GM12878 (cell line): ENCODE results near the gene GBA3. TPM values are rescaled to one million over a fixed set of nuclear protein-coding genes. Genes with fewer than 3 reads are reported as not detected.

Experiments used
- ATAC-seq: fragments of 200-7000 bp; cut with Tn5 transposase; 3 replicates; pipeline ENCODE4 v1.9.1; 2020; ENCODE audit warnings: mild to moderate bottlenecking, moderate library complexity
- BruUV-seq: library from RNA; stranded (reverse); fragments of 400-500 nt; replicated peaks from 2 replicates; lab custom pipeline; 2021; lab: Mats Ljungman, UMichigan
- CTCF ChIA-PET: fragments of 300-600 bp; sonication (Branson Sonifier 250); formaldehyde crosslinking; extraction: SDS; loops from one replicate; lab custom pipeline; 2021; ENCODE audit warnings: inconsistent platforms; lab: Yijun Ruan, JAX
- POLR2A ChIA-PET: fragments of 350-600 bp; formaldehyde crosslinking; extraction: SDS; loops from one replicate; lab custom pipeline; 2021; ENCODE audit warnings: inconsistent platforms; lab: Charles Lee
- RAD21 ChIA-PET: fragments of 300-600 bp; sonication (Branson Sonifier 250); formaldehyde crosslinking; loops from one replicate; lab custom pipeline; 2023; ENCODE audit warnings: antibody characterized with exemption; ENCODE audit not compliant: unreplicated experiment; lab: Charles Lee
- SMC1A ChIA-PET: fragments of 300-600 bp; sonication (Branson Sonifier 250); formaldehyde crosslinking; loops from one replicate; lab custom pipeline; 2023; ENCODE audit not compliant: unreplicated experiment, uncharacterized antibody; lab: Charles Lee
- DNase-seq: peaks from one replicate; pipeline ENCODE4 v3.0.0-alpha.2; 2011; ENCODE audit warnings: low read depth, low spot score
- FAIRE-seq: peaks from 3 replicates; lab custom pipeline; 2011; peaks lifted over from hg19 to GRCh38; lab: Jason Lieb, UNC
- H2AFZ ChIP-seq: 2 replicates; pipeline ENCODE4 v1.6.0; 2011; ENCODE audit warnings: low read depth, low read length, control low read depth; ENCODE audit not compliant: control insufficient read depth
- H3K27ac ChIP-seq: 2 replicates; pipeline ENCODE4 v1.5.1; 2011; ENCODE audit warnings: control low read depth; ENCODE audit not compliant: control insufficient read depth, insufficient read depth
- H3K27me3 ChIP-seq, 2 experiments: replicated peaks in 1 of 2; 2 replicates each; pipeline versions ENCODE4 v1.6.0 to v1.6.1; 2011; ENCODE audit warnings: low read length in 1 of 2; ENCODE audit not compliant: control insufficient read depth in 2 of 2, insufficient read depth in 2 of 2
- H3K36me3 ChIP-seq, 2 experiments: 2 replicates each; pipeline ENCODE4 v1.5.1; 2011; ENCODE audit warnings: low read length in 1 of 2; ENCODE audit not compliant: control insufficient read depth in 2 of 2, insufficient read depth in 2 of 2
- H3K4me1 ChIP-seq: 2 replicates; pipeline ENCODE4 v1.6.1; 2011; ENCODE audit warnings: mild to moderate bottlenecking, low read length, moderate library complexity, mixed read lengths; ENCODE audit not compliant: control insufficient read depth, insufficient read depth
- H3K4me2 ChIP-seq: 2 replicates; pipeline ENCODE4 v1.6.0; 2011; ENCODE audit warnings: control low read depth; ENCODE audit not compliant: control insufficient read depth, insufficient read depth
- H3K4me3 ChIP-seq: fragments of 200-600 bp; sonication (generic); 2 replicates; pipeline ENCODE4 v1.5.1; 2016
- H3K79me2 ChIP-seq: 2 replicates; pipeline ENCODE4 v1.6.0; 2011; ENCODE audit warnings: low read length; ENCODE audit not compliant: control insufficient read depth, insufficient read depth
- H3K9ac ChIP-seq: 2 replicates; pipeline ENCODE4 v1.8.0; 2011; ENCODE audit warnings: low read length, control low read depth, mixed read lengths; ENCODE audit not compliant: control insufficient read depth, insufficient read depth
- H3K9me3 ChIP-seq: replicated peaks from 3 replicates; pipeline ENCODE4 v1.5.1; 2011; ENCODE audit warnings: mild to moderate bottlenecking, low read length; ENCODE audit not compliant: control insufficient read depth, insufficient read depth
- H4K20me1 ChIP-seq: 2 replicates; pipeline ENCODE4 v1.6.0; 2011; ENCODE audit not compliant: control insufficient read depth, insufficient read depth
- CREB1 ChIP-seq: IDR thresholded peaks from 2 replicates; pipeline ENCODE4 v1.6.1; 2012; ENCODE audit warnings: low read depth, mild to moderate bottlenecking, inconsistent platforms
- EP300 ChIP-seq, 2 experiments: fragments of 150-350 bp in 1 of 2; IDR thresholded peaks; 2 replicates each; pipeline ENCODE4 v1.6.1; 2011 to 2012; ENCODE audit warnings: low read depth in 2 of 2, low read length in 2 of 2, borderline replicate concordance in 1 of 2, improper control_type of control experiment in 1 of 2, inconsistent platforms in 1 of 2; ENCODE audit not compliant: control insufficient read depth in 1 of 2
- ESRRA ChIP-seq: IDR thresholded peaks from 2 replicates; pipeline ENCODE4 v1.6.1; 2012; ENCODE audit warnings: mild to moderate bottlenecking, low read length, improper control_type of control experiment
- ETV6 ChIP-seq, 2 experiments: fragments of 450-650 bp in 1 of 2; IDR thresholded peaks in 1 of 2; conservative IDR thresholded peaks in 1 of 2; 2 replicates each; pipeline ENCODE4 v1.6.1; 2014; ENCODE audit warnings: antibody characterized with exemption in 1 of 2, borderline replicate concordance in 1 of 2, low read depth in 1 of 2, mild to moderate bottlenecking in 1 of 2, moderate library complexity in 1 of 2
- FOXM1 ChIP-seq: IDR thresholded peaks from 2 replicates; pipeline ENCODE4 v1.6.1; 2012; ENCODE audit warnings: low read depth, mild to moderate bottlenecking, inconsistent platforms, low read length, moderate library complexity
- IKZF1 ChIP-seq: fragments of 450-650 bp; conservative IDR thresholded peaks from 2 replicates; pipeline ENCODE4 v1.6.1; 2017; ENCODE audit warnings: antibody characterized with exemption, mild to moderate bottlenecking
- MTA2 ChIP-seq: fragments of 450-650 bp; IDR thresholded peaks from 2 replicates; pipeline ENCODE4 v1.6.1; 2016; ENCODE audit warnings: low read depth, mild to moderate bottlenecking, moderate library complexity
- MXI1 ChIP-seq: fragments of 150-350 bp; IDR thresholded peaks from 2 replicates; pipeline ENCODE4 v1.6.1; 2011; ENCODE audit warnings: low read depth, mild to moderate bottlenecking, inconsistent platforms, low read length, improper control_type of control experiment
- PAX5 ChIP-seq: IDR thresholded peaks from 2 replicates; pipeline ENCODE4 v1.6.1; 2011; ENCODE audit warnings: low read depth, low read length, borderline replicate concordance
- RFX5 ChIP-seq: IDR thresholded peaks from 2 replicates; pipeline ENCODE4 v1.6.1; 2011; ENCODE audit warnings: low read depth, low read length, improper control_type of control experiment
- SMC3 ChIP-seq: IDR thresholded peaks from 2 replicates; pipeline ENCODE4 v1.6.1; 2011; ENCODE audit warnings: low read length, improper control_type of control experiment, borderline replicate concordance
- SPI1 ChIP-seq: IDR thresholded peaks from 2 replicates; pipeline ENCODE4 v1.6.1; 2011; ENCODE audit warnings: low read depth, mild to moderate bottlenecking, low read length, moderate library complexity, borderline replicate concordance; ENCODE audit not compliant: insufficient read depth
- SREBF2 ChIP-seq: IDR thresholded peaks from 2 replicates; pipeline ENCODE4 v1.6.1; 2012; ENCODE audit warnings: mild to moderate bottlenecking, low read length
- SUZ12 ChIP-seq: fragments of 200-600 bp; sonication (generic); IDR thresholded peaks from one replicate; pipeline ENCODE4 v1.6.1; 2018; ENCODE audit warnings: antibody characterized with exemption, mild to moderate bottlenecking; ENCODE audit not compliant: unreplicated experiment
- YBX1 ChIP-seq: fragments of 450-650 bp; IDR thresholded peaks from 2 replicates; pipeline ENCODE4 v1.6.1; 2016; ENCODE audit warnings: antibody characterized with exemption
- ZBED1 ChIP-seq: IDR thresholded peaks from 2 replicates; pipeline ENCODE4 v1.6.1; 2016; ENCODE audit warnings: borderline replicate concordance
- ZNF207 ChIP-seq: fragments of 450-650 bp; IDR thresholded peaks from 2 replicates; pipeline ENCODE4 v1.6.1; 2014; ENCODE audit warnings: antibody characterized with exemption, mild to moderate bottlenecking, borderline replicate concordance
- WGBS: methylation state at CpG from one replicate; pipeline ENCODE4 v1.1.6; 2016; ENCODE audit warnings: low lambda C conversion rate; ENCODE audit not compliant: insufficient replicate concordance, insufficient coverage; ENCODE audit errors: missing lambda C conversion rate; 5-methylcytosine and 5-hydroxymethylcytosine counted together
- in situ Hi-C: fragments of 300-500 bp; cut with MboI; formaldehyde crosslinking; loops from 9 replicates; pipeline ENCODE4 v1.14.3; 2018; ENCODE audit warnings: mixed read lengths
- intact Hi-C: fragments of 100-400 bp; cut with micrococcal nuclease; formaldehyde crosslinking; loops from one replicate; pipeline ENCODE4 v1.14.2; 2022; ENCODE audit not compliant: unreplicated experiment
- polyA plus RNA-seq, 11 experiments: library from polyadenylated mRNA; depleted of rRNA in 4 of 11; unstranded in 6 of 11; stranded (reverse) in 5 of 11; fragments of >200 nt; fragmentation: Nextera tagmentation in 4 of 11; fragmentation: Illumina TruSeq in 1 of 11; extraction: Ambion mirVana in 4 of 11; extraction: Trizol in 1 of 11; gene quantifications; 1 replicate in 1 of 11; 2 replicates in 10 of 11; pipeline versions ENCODE4 v1.2.1 to v1.2.3, GENCODE V29; 2011 to 2016; ENCODE audit warnings: inconsistent platforms in 2 of 11, missing spikeins in 2 of 11, low read depth in 1 of 11
- total RNA-seq, 4 experiments: library from RNA; depleted of rRNA in 3 of 4; stranded (reverse); fragments of >200 nt in 3 of 4; fragmentation: Illumina TruSeq in 1 of 4; extraction: Trizol in 1 of 4; gene quantifications; 2 replicates each; pipeline versions ENCODE4 v1.2.1 to v1.2.3, GENCODE V29; 2013 to 2021
- TF ChIP-seq, protein P1 (sequence below): fragments of 450-650 bp; IDR thresholded peaks from 2 replicates; pipeline ENCODE4 v1.6.1; 2018; ENCODE audit warnings: mild to moderate bottlenecking, low read depth, moderate library complexity; ENCODE audit not compliant: partially characterized antibody
- TF ChIP-seq, protein P2 (sequence below): fragments of 450-650 bp; IDR thresholded peaks from 2 replicates; pipeline ENCODE4 v1.6.1; 2014; ENCODE audit warnings: mild to moderate bottlenecking
- TF ChIP-seq, protein P3 (sequence below): fragments of 450-650 bp; IDR thresholded peaks from 2 replicates; pipeline ENCODE4 v1.6.1; 2017; ENCODE audit warnings: low read depth, mild to moderate bottlenecking, moderate library complexity

Gene GBA3
- total and polyA plus RNA-seq, 10 of the 15 experiments (the other 5 are each of a cell fraction or from before 2014, with no cell fraction given): 0.10 to 7.2 (median 0.27) TPM

DNA sequence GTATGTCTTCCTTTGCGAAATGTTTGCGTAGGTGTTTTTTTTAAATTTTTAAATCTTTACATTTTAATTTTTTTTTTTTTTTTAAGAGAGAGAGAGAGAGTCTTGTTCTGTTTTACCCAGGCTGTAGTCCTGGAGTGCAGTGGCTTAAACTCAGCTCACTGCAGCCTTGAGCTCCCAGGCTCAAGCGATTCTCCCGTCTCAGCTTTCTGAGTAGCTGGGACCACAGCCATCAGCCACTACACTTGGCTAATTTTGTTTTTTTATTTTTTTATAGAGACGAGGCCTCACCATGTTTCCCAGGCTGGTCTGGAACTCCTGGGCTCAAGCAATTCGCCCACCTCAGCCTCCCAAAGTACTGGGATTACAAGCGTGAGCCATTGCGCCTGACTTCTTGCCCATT lies 43.7 kb upstream of the GBA3 start:
- Histone ChIP-seq H3K4me1 (no peaks in the 10 kb centered on the region), H3K4me3 (no peak overlapping the region), H3K27ac (no peak overlapping the region), H4K20me1 (no peaks in the 10 kb centered on the region), H3K36me3 (no peaks in the 10 kb centered on the region), H3K9me3 (no peaks in the 10 kb centered on the region), H3K4me2 (no peak overlapping the region), H3K27me3 (no peaks in the 10 kb centered on the region), H2AFZ (no peak overlapping the region), H3K9ac (no peak overlapping the region), H3K79me2 (no peaks in the 10 kb centered on the region)
- 68% methylated on average over 8 of the region's 8 CpGs for WGBS
- RAD21 ChIA-PET: no interaction called here
- intact Hi-C loops: no loop called here
- no TSS peak for BruUV-seq
- in situ Hi-C loops: no loop called here
- DNase-seq (no peak), ATAC-seq (no peak), FAIRE-seq (no peak)
- SMC1A ChIA-PET: no interaction called here
- TF ChIP-seq YBX1 (no peak), SPI1 (no peak), CREB1 (no peak), SUZ12 (no peak), EP300 (IDR thresholded peaks at IDR 0.05; ENCODE audit: borderline replicate concordance in 1 of 2, control insufficient read depth in 1 of 2, low read depth in 2 of 2, low read length in 2 of 2) (no peak), MTA2 (no peak), ZBED1 (no peak), ETV6 (conservative IDR thresholded peaks at IDR 0.05 in 1 of 2, IDR thresholded peaks at IDR 0.05 in 1 of 2; ENCODE audit: borderline replicate concordance in 1 of 2, low read depth in 1 of 2) (no peak), MXI1 (no peak), PAX5 (no peak), SMC3 (no peak), RFX5 (no peak), IKZF1 (no peak), FOXM1 (no peak), ESRRA (no peak), ZNF207 (no peak), SREBF2 (no peak)
- TF ChIP-seq, protein P1, sequence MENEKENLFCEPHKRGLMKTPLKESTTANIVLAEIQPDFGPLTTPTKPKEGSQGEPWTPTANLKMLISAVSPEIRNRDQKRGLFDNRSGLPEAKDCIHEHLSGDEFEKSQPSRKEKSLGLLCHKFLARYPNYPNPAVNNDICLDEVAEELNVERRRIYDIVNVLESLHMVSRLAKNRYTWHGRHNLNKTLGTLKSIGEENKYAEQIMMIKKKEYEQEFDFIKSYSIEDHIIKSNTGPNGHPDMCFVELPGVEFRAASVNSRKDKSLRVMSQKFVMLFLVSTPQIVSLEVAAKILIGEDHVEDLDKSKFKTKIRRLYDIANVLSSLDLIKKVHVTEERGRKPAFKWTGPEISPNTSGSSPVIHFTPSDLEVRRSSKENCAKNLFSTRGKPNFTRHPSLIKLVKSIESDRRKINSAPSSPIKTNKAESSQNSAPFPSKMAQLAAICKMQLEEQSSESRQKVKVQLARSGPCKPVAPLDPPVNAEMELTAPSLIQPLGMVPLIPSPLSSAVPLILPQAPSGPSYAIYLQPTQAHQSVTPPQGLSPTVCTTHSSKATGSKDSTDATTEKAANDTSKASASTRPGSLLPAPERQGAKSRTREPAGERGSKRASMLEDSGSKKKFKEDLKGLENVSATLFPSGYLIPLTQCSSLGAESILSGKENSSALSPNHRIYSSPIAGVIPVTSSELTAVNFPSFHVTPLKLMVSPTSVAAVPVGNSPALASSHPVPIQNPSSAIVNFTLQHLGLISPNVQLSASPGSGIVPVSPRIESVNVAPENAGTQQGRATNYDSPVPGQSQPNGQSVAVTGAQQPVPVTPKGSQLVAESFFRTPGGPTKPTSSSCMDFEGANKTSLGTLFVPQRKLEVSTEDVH: no peak
- TF ChIP-seq, protein P2, sequence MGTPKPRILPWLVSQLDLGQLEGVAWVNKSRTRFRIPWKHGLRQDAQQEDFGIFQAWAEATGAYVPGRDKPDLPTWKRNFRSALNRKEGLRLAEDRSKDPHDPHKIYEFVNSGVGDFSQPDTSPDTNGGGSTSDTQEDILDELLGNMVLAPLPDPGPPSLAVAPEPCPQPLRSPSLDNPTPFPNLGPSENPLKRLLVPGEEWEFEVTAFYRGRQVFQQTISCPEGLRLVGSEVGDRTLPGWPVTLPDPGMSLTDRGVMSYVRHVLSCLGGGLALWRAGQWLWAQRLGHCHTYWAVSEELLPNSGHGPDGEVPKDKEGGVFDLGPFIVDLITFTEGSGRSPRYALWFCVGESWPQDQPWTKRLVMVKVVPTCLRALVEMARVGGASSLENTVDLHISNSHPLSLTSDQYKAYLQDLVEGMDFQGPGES: no peak
- TF ChIP-seq, protein P3, sequence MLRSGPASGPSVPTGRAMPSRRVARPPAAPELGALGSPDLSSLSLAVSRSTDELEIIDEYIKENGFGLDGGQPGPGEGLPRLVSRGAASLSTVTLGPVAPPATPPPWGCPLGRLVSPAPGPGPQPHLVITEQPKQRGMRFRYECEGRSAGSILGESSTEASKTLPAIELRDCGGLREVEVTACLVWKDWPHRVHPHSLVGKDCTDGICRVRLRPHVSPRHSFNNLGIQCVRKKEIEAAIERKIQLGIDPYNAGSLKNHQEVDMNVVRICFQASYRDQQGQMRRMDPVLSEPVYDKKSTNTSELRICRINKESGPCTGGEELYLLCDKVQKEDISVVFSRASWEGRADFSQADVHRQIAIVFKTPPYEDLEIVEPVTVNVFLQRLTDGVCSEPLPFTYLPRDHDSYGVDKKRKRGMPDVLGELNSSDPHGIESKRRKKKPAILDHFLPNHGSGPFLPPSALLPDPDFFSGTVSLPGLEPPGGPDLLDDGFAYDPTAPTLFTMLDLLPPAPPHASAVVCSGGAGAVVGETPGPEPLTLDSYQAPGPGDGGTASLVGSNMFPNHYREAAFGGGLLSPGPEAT: no peak
- POLR2A ChIA-PET: no interaction called here
- CTCF ChIA-PET: no interaction called here
